SH-SY5Y (cell line): Measurements from ENCODE around the gene EEF1AKMT3.

Experiments used
- GATA2 ChIP-seq: IDR thresholded peaks from 2 replicates; pipeline ENCODE4 v1.6.1; 2011; ENCODE audit warnings: mild to moderate bottlenecking, low read depth, low read length
- GATA3 ChIP-seq: IDR thresholded peaks from 2 replicates; pipeline ENCODE4 v1.6.1; 2011; ENCODE audit warnings: low read depth, mild to moderate bottlenecking, low read length, moderate library complexity

GRCh38 chr12:57723630-57723962 is 48.8 kb upstream of the EEF1AKMT3 start:
- TF ChIP-seq GATA2 (no peak), GATA3 (no peak)
